NCI-H1105 treated with DMSO at 0.1 percent for 48 hours (cell line): ENCODE results near the gene ZNF648.
"Not testable (repeated sequence)": the region's sequence is repeated elsewhere in the genome, so short reads cannot be mapped to it uniquely, and the experiment has no call there.

ENCODE experiments used
- DNase-seq: peaks from one replicate; lab custom pipeline; 2025; lab: John Stamatoyannopoulos, UW

ZNF648 gene

DNA sequence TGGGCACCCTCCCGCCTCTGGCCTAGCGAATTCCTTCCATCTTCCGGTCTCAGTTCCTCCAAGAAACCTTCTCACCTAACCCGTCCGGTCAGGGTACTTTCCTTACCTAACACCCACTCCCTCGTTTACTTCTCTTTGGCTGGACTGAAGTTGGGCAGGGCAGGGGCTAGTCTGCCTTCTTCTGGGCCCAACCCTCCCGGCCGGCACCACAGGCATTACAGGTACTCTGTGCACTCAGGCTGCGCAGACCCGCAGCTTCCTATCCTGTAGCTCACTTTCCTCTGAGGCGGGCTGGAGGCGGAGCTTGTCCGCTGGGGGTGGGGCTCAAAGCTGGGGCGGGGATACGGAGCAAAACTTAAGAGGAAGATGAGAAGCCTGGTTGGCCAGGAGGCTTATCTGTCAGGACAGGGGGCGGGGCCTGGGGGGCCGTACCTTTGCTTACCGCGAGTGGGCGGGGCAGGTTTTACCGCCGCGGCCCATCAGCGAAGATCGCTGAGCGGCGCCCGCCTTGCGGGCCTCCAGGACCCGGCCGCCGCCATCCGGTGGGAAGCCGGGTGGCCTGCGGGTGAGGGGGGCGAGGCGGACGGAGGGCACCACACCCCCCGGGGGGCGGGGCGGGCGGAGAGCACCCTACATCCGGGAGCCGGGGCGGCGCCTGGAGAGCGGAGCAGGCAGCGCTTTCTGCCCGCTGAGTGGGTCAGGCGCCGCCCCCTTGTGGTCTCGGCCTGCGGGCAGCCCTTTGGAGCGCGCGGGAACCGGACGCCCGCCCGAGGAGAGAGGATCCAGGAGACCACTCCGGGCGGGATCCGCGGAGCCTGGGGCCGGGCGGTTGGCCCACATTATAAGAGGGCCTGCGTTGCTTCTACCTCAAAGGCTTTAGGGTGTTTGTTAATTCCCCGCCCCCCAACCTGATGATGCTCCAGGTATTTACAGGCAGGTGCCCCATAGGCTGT lies 31.9 kb downstream of the ZNF648 start:
- peak; percentile 100 for DNase-seq

DNA sequence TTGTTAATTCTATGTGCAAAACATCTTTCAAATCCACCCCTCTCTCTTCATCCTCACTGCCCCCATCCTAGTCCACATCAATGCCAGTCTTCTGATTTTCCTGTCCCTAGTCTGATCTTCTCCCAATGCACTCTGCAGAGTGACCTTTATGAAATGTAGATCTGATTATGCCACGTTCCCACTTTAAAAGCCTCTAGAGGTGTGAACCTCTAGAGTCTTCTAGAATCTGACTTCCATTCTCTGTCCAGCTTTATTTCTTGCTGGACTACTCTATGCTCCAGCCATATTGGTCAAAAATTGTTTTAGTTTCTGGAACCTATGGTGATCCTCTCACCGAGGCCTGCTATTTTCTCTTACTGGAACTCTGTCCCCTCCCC lies 32.5 kb downstream of the ZNF648 start:
- DNase-seq, result no peak

DNA sequence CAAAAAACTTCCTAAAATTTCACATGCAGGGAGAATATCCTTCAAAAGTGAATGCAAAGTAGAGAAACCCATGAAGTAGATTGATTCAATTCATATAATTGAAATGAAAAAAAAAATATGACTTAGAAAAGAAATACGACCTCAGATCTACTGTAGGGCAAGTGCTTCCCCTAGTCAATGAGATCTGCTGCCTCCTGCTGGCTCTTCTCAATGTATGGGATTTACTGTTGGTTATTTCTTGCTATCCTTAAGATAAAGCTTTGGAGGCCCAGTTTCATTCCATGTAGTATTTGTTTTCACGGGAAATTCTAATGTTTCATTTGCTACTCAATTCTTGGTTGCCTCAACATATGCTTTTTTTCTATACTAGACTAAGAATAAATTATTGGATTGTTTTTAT lies 46.2 kb downstream of the ZNF648 start:
- DNase-seq, result no peak

DNA sequence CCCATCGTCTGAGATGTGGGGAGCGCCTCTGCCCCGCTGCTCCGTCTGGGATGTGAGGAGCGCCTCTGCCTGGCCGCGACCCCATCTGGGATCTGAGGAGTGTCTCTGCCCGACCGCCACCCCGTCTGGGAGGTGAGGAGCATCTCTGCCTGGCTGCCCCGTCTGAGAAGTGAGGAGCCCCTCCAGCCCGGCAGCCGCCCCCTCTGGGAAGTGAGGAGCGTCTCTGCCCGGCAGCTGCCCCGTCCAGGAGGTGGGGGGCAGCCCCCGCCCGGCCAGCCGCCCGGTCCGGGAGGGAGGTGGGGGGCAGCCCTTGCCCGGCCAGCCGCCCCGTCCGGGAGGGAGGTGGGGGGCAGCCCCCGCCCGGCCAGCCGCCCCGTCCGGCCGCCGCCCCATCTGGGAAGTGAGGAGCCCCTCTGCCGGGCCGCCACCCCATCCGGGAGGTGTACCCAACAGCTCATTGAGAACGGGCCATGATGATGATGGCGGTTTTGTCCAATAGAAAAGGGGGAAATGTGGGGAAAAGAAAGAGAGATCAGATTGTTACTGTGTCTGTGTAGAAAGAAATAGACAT lies 50.6 kb downstream of the ZNF648 start:
- DNase-seq, result not testable (repeated sequence)

DNA sequence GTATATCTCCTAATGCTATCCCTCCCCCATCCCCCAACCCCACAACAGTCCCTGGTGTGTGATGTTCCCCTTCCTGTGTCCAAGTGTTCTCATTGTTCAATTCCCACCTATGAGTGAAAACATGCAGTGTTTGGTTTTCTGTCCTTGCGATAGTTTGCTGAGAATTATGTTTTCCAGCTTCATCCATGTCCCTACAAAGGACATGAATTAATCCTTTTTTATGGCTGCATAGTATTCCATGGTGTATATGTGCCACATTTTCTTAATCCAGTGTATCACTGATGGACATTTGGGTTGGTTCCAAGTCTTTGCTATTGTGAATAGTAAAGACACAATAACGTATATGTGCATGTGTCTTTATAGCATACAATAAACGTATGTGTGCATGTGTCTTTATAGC lies 56.1 kb downstream of the ZNF648 start:
- not testable (repeated sequence) for DNase-seq

DNA sequence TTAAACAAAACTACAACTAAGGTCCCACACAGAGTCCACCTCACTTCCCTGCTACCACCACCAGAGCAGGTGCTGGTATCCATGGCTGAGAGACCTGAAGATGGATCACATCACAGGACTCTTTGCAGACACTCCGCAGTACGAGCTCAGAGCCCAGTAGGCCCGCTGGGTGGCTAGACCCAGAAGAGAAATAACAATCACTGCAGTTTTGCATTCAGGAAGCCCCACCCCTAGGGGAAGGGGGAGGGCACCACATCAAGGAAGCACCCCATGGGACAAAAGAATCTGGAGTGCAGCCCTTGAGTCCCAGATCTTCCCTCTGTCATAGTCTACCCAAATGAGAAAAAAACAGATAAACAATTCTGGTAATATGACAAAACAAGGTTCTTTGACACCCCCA lies 56.9 kb downstream of the ZNF648 start:
- DNase-seq, result no peak
